Cardiac muscle cell (in vitro differentiated cells and primary cell): Measurements from ENCODE around the gene CERS6. TPM values are rescaled to one million over a fixed set of nuclear protein-coding genes. Genes with fewer than 3 reads are reported as not detected.

Experiments used
- DNase-seq, 2 donors: peaks; one replicate each; pipeline versions ENCODE4 v3.0.0 to v3.0.0-alpha.2; 2010 to 2017; ENCODE audit warnings: low read depth in 1 of 2, low spot score in 1 of 2
- H3K27ac ChIP-seq: fragments of 200-600 bp; sonication (generic); 2 replicates; pipeline ENCODE4 v1.5.1; 2016
- H3K27me3 ChIP-seq: fragments of 200-600 bp; sonication (generic); 2 replicates; pipeline ENCODE4 v1.6.0; 2016; ENCODE audit warnings: control low read depth
- H3K36me3 ChIP-seq: fragments of 200-600 bp; sonication (generic); 2 replicates; pipeline ENCODE4 v1.5.1; 2016; ENCODE audit warnings: control low read depth
- H3K4me1 ChIP-seq: fragments of 200-600 bp; sonication (generic); 2 replicates; pipeline ENCODE4 v1.8.1; 2017; ENCODE audit warnings: low read depth, mild to moderate bottlenecking, mixed run types
- H3K4me3 ChIP-seq: fragments of 200-600 bp; sonication (generic); 2 replicates; pipeline ENCODE4 v1.5.1; 2016; ENCODE audit warnings: mild to moderate bottlenecking
- H3K9me3 ChIP-seq: fragments of 200-600 bp; sonication (generic); 2 replicates; pipeline ENCODE4 v1.5.1; 2017; ENCODE audit warnings: low read depth, mild to moderate bottlenecking, control low read depth
- CTCF ChIP-seq: IDR thresholded peaks from 2 replicates; pipeline ENCODE4 v1.5.1; 2012; ENCODE audit warnings: low read depth, mild to moderate bottlenecking, low read length
- polyA plus RNA-seq: library from polyadenylated mRNA; unstranded; fragments of >200 nt; fragmentation: Nextera tagmentation; extraction: Ambion mirVana; gene quantifications from 2 replicates; pipeline ENCODE4 v1.2.1, GENCODE V29; 2016
- total RNA-seq: library from RNA; depleted of rRNA; stranded (reverse); fragments of >200 nt; gene quantifications from 2 replicates; pipeline ENCODE4 v1.2.3, GENCODE V29; 2016

Gene CERS6
- total and polyA plus RNA-seq, 2 experiments from 2014 or later = 17.1 to 26.6 TPM

- no peak overlapping the region for H3K27ac ChIP-seq
- no peak for TF ChIP-seq CTCF
- H3K9me3 ChIP-seq = no peaks in the 10 kb centered on the region
- no peaks in the 10 kb centered on the region for H3K4me1 ChIP-seq
- peak in 1 of 2 donors; percentile 68 for DNase-seq
- no peaks in the 10 kb centered on the region for H3K27me3 ChIP-seq
- H3K36me3 ChIP-seq = peaks cover 8% of the 10 kb centered on the region
- no peak overlapping the region for H3K4me3 ChIP-seq
Measured at GRCh38 chr2:168722592-168722991, 266.5 kb downstream of the CERS6 start.

GRCh38 chr2:168723275-168723899 is 267.3 kb downstream of the CERS6 start:
- H3K9me3 ChIP-seq = no peaks in the 10 kb centered on the region
- H3K27ac ChIP-seq = no peak overlapping the region
- no peak for DNase-seq
- no peak overlapping the region for H3K4me3 ChIP-seq
- H3K27me3 ChIP-seq = no peaks in the 10 kb centered on the region
- no peaks in the 10 kb centered on the region for H3K4me1 ChIP-seq
- no peak for TF ChIP-seq CTCF
- H3K36me3 ChIP-seq = peaks cover 8% of the 10 kb centered on the region

GRCh38 chr2:168726375-168726774 is 270.3 kb downstream of the CERS6 start:
- no peaks in the 10 kb centered on the region for H3K9me3 ChIP-seq
- H3K27ac ChIP-seq = no peak overlapping the region
- H3K36me3 ChIP-seq = no peaks in the 10 kb centered on the region
- no peaks in the 10 kb centered on the region for H3K27me3 ChIP-seq
- no peak for DNase-seq
- H3K4me3 ChIP-seq = no peak overlapping the region
- H3K4me1 ChIP-seq = peaks cover 14% of the 10 kb centered on the region
- no peak for TF ChIP-seq CTCF

- Histone ChIP-seq H3K27ac (no peak overlapping the region), H3K4me3 (no peak overlapping the region), H3K4me1 (peaks cover 19% of the 10 kb centered on the region), H3K9me3 (no peaks in the 10 kb centered on the region), H3K27me3 (no peaks in the 10 kb centered on the region), H3K36me3 (no peaks in the 10 kb centered on the region)
- no peak for TF ChIP-seq CTCF
- DNase-seq = no peak
Measured at GRCh38 chr2:168727904-168728470, 271.9 kb downstream of the CERS6 start.

GRCh38 chr2:168729455-168729854 is 273.4 kb downstream of the CERS6 start:
- Histone ChIP-seq H3K36me3 (no peaks in the 10 kb centered on the region), H3K4me3 (no peak overlapping the region), H3K9me3 (no peaks in the 10 kb centered on the region), H3K27me3 (no peaks in the 10 kb centered on the region), H3K4me1 (peaks cover 22% of the 10 kb centered on the region), H3K27ac (no peak overlapping the region)
- no peak for TF ChIP-seq CTCF
- no peak for DNase-seq
